Keratinocyte (primary cell): ENCODE measurements around the gene DLGAP1.

Source experiments
- CTCF ChIP-seq, 3 experiments: IDR thresholded peaks in 1 of 3; conservative IDR thresholded peaks in 1 of 3; optimal IDR thresholded peaks in 1 of 3; 2 replicates in 2 of 3; 3 replicates in 1 of 3; pipeline versions ENCODE3 to v1.5.1; 2011; ENCODE audit warnings: low read length in 3 of 3, mild to moderate bottlenecking in 3 of 3, moderate library complexity in 2 of 3, control low read depth in 1 of 3, inconsistent platforms in 1 of 3; ENCODE audit not compliant: insufficient read depth in 2 of 3; ENCODE audit errors: extremely low read depth in 1 of 3
- EZH2 ChIP-seq: IDR thresholded peaks from one replicate; pipeline ENCODE4 v1.6.1; 2012; ENCODE audit warnings: inconsistent platforms, mild to moderate bottlenecking, low read length, moderate library complexity

- TF ChIP-seq CTCF (optimal IDR thresholded peaks at IDR 0.05 in 1 of 3, IDR thresholded peaks at IDR 0.05 in 1 of 3, conservative IDR thresholded peaks at IDR 0.05 in 1 of 3; ENCODE audit: extremely low read depth in 1 of 3, insufficient read depth in 2 of 3, low read length in 3 of 3): no peak
- no peak for TF ChIP-seq EZH2
These were observed 553.3 kb downstream of the DLGAP1 start for GRCh38 chr18:3901811-3902210.
